Measurements from ENCODE around the gene NPAS2.

DNA sequence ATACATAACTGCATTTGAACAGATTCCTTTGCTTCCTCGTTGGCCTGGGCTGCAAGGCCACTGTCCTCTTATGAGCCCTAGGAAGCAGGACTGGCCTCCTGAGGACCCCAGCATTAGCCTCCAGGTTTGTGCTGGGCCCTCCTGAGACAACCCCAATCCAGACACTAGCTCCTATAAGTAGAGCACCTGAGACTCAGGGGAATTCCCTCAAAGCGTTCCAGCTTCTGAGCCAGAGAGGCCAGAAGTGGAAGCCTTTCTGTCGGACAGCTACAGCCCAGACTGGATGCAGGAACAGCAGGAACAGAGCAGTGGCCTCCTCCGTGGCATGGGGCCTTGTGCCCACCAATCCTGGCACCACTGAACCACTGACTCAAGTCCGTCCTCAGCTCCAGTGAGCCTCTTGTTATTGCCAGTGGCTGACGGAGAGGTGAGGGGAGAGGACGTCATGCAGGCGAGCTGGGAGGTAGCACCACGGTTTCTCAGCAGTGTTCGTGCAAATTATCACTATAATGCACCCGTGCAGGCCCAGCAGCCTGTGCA, 67.2 kb downstream of the NPAS2 start:
- TF ChIP-seq CTCF (IDR thresholded peaks at IDR 0.05) (no peak), POLR2A (IDR thresholded peaks at IDR 0.05) (no peak), POLR2AphosphoS5 (IDR thresholded peaks at IDR 0.05) (no peak)

Measured in upper lobe of left lung (tissue), 4 donors.